Left colon (tissue), 2 donors: ENCODE data around the gene ARHGAP35. TPM values are rescaled to one million over a fixed set of nuclear protein-coding genes. Genes with fewer than 3 reads are reported as not detected.

Experiments used
- ATAC-seq: fragments of 200-7000 bp; cut with Tn5 transposase; one replicate; pipeline ENCODE4 v1.9.1; 2020; ENCODE audit warnings: mild to moderate bottlenecking, moderate library complexity
- DNase-seq, 2 donors: peaks; one replicate each; pipeline ENCODE4 v3.0.0-alpha.2; 2020
- intact Hi-C, 2 donors: fragments of 100-400 bp; cut with DNase I in 1 of 2; cut with micrococcal nuclease in 1 of 2; formaldehyde crosslinking; loops; one replicate each; pipeline versions ENCODE4 v1.11.2 to v1.14.0; 2022; cut with DNase I, micrococcal nuclease
- total RNA-seq, 2 donors: library from RNA; stranded (reverse); fragmentation: NEBNext Ultra II Directional; extraction: Animal tissue kit (Norgen Biotek cat#: 25700); gene quantifications; one replicate each; pipeline ENCODE4 v1.2.1, GENCODE V29; 2021
- donor health status: DM: no; HTN: no; CAD: no.
- donor health status: DM: yes; HTN: yes; CAD: no.

The ARHGAP35 gene
- total RNA-seq, 2 donors from 2014 or later, result 65.8 to 73.1 TPM

DNA sequence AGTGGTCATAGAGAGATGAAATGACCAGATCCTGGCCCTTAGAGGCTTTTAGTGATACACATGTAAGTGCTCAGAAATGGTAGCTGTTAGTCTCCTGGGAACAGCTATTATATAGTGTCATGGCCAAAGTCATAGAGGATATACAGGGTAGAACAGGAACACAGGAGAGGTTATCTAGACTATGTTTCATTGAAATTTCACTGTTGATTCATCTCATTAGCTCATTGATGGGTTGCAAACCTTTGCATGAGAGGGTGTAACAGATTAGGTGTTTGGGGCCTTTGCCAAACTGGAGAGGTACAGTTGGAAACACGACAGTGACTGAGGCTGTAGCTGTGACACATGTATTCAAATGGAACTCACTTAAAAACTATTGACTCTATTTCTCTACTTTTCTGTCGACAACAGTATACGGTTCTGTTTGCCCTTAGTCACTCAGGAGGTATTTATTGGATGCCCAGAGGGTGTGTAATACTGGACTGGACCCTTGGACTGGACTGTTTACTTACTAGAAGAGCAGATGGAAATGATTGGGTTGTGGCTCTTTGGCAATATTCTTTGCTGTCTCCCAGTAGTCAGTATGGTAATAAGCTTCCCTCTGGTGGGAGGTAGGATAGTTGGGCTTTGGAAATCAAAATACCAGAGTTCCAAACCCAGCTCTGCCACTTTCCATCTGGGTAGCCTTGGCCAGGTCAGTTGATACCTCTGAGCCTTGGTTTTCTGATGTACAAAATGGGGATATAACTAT lies 29.8 kb downstream of the ARHGAP35 start:
- intact Hi-C loops, result no loop called here
- ATAC-seq (peak; percentile 94), DNase-seq (peak in 1 of 2 donors; percentile 33)

- DNase-seq (no peak), ATAC-seq (no peak)
- intact Hi-C loops, result no loop called here
Measured at GRCh38 chr19:46892252-46893179, 31.7 kb downstream of the ARHGAP35 start.

- DNase-seq (no peak), ATAC-seq (no peak)
- intact Hi-C loops, result no loop called here
Measured at GRCh38 chr19:46896076-46896794, 35.4 kb downstream of the ARHGAP35 start.

- ATAC-seq (peak; percentile 30), DNase-seq (no peak)
- intact Hi-C loops, result no loop called here
Measured at GRCh38 chr19:46898731-46899130, 37.9 kb downstream of the ARHGAP35 start.

DNA sequence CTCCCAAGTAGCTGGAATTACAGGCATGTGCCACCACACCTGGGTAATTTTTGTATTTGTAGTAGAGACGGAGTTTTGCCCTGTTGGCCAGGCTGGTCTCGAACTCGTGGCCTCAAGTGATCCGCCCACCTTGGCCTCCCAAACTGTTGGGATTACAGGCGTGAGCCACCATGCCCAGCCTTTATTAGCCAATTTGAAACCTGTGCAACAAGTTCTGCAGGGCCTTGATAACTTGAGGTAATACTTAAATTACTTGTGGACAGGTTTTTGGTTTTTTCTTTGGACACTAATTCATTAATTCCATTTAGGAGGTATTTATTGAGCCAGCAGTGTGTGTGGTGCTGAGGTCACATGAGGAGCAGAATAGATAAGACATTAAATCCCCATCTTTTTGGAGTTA lies 39.5 kb downstream of the ARHGAP35 start:
- DNase-seq (no peak), ATAC-seq (no peak)
- intact Hi-C loops, result no loop called here

DNA sequence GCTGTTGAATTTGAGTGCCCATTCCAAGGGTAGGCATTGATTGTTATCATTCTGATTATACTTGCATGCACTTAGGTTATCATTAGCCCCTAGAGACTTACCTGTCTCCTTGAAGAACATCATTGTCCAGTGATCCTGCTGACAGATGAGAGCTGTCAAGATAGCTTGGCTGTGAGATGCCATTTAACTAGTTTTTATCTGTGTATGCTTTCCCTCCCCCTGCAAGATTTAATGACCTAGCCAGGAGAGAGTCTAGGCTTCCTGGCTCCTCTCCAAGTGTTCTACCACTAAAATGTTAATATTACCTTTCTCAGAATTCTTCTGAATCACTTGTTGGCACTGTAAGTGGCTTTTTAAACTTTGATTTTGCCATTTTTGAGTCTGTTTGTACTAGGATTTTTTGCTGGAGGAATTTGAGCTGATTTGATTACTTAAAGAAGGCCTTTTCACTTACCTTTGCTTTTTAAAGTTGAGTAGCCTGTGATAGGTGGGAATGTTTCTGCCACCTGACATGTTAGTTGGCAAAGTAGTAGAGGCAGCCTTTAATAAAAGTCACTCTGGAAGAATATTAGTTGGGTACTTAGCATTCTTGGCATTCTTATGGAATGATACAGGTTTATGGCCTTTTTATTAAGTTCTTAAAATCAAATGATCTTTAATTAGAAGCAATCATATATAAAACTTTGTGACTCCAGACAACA lies 41.1 kb downstream of the ARHGAP35 start:
- intact Hi-C loops, result no loop called here
- DNase-seq (no peak), ATAC-seq (peak; percentile 16)

- intact Hi-C loops, result no loop called here
- ATAC-seq (peak; percentile 30), DNase-seq (no peak)
Measured at GRCh38 chr19:46902402-46902766, 41.6 kb downstream of the ARHGAP35 start.

DNA sequence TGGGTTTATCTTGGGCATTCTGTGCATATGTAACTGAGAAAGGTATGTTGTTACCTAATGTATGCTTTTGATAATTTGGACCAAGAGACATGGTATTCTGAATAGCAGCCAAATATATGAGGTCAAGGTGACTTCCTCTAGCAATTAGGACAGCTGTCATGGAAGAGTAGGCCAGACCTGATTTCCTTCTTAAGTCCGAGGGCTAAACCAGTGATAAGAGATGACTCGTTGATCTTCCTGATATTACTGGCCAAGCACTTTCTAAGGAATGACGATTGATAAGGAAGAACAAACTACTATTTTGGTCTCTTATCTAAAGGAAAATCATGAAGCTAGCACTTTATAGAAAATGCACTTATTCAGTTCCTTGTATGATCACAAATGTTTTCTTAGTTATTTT lies 42.7 kb downstream of the ARHGAP35 start:
- peak; percentile 57 for ATAC-seq
- intact Hi-C loops, result no loop called here
- DNase-seq, result no peak

DNA sequence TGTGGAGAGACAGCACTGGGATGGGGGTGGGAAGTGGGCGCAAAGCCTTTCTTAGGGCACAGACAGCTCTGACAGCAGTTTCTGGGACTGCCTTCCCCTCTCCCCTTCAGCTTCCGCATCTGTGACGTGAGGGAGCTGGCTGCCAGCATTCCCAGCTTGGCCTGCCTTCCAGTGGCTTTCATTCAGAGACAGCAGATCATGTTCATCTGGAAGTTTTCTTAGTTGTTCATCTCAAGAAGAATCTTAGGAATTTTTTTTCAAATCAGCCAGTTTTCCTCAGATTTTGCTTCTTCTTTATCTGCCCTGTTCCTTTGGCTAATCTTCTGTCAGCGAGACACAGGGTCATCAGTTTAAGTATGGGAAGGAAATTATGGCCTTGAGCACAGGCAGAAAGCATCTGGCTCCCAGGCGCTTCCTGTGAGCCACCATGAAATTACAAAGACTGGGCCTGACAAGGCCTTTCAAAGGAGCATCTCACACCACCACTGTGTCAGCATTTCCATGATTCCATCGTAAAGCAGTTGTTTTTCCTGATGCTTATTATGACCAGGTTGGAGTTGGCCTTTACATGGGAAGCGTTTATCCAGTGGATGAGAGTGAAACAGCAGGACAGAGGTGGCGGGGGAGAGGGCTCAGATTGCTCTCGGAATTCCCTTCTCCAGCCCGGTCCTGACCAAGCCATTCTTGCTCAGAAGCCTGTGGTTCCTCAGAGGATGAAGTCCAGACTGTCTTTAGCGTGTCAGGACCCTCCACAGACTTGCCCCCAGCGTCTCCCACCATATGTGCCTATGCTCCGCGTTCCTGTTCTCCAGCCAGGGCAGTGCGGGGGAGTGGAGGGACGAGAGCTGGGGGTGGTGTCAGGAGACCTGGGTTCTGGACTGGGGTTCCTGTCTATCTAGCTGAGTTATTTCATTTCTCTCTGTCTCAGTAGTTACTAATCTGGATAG lies 43.6 kb downstream of the ARHGAP35 start:
- ATAC-seq (no peak), DNase-seq (no peak)
- intact Hi-C loops, result no loop called here

- ATAC-seq (no peak), DNase-seq (no peak)
- intact Hi-C loops, result no loop called here
Measured at GRCh38 chr19:46906221-46906620, 45.4 kb downstream of the ARHGAP35 start.

DNA sequence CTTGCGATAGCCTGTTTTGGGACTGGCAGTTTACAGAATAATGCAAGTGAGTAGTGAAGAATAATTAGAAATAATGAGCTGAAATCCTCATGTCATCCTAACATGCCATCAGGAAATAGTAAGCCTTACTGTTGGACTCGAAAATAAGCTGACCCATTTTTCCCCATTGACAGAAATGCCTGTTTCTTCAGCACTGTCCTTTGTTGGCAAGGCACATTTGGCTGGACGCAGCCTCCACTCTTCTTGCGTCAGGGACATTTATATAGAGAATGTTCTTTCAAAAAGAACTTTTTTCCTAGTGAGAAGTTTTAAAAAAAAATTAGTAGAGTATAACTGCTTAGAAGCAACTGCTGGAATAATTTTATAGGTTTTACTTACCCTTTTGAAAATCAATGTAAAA lies 47.1 kb downstream of the ARHGAP35 start:
- intact Hi-C loops, result no loop called here
- ATAC-seq (no peak), DNase-seq (no peak)

- ATAC-seq (no peak), DNase-seq (no peak)
- intact Hi-C loops, result no loop called here
Measured at GRCh38 chr19:46909356-46909755, 48.6 kb downstream of the ARHGAP35 start.

Other genes with a start within 250 kb of the ARHGAP35 start
- gene PTGIR, start 235.9 kb upstream of the ARHGAP35 start, total RNA-seq, result 1 to 10 TPM in 1 of 2 donors, under 1 TPM in 1; 0.58 to 1.6 TPM
- not detected for gene GNG8, start 224.8 kb upstream of the ARHGAP35 start, total RNA-seq
- 1 to 10 TPM; 1.1 to 7.8 TPM for gene DACT3, start 199.8 kb upstream of the ARHGAP35 start, total RNA-seq
- 10 to 100 TPM; 62.5 to 64.4 TPM for gene PRKD2, start 143.9 kb upstream of the ARHGAP35 start, total RNA-seq
- 10 to 100 TPM; 10.2 to 10.8 TPM for gene FKRP, start 114.9 kb upstream of the ARHGAP35 start, total RNA-seq
- gene STRN4, start 114.5 kb upstream of the ARHGAP35 start, total RNA-seq, result 10 to 100 TPM; 69.2 to 74.9 TPM
- gene SLC1A5, start 72.4 kb upstream of the ARHGAP35 start, total RNA-seq, result 100 to 1,000 TPM in 1 of 2 donors, 10 to 100 TPM in 1; 88.5 to 145 TPM
- 100 to 1,000 TPM; 123 to 138 TPM for gene AP2S1, start 10.2 kb upstream of the ARHGAP35 start, total RNA-seq
- gene NPAS1, start 158.8 kb downstream of the ARHGAP35 start, total RNA-seq, result 1 to 10 TPM in 1 of 2 donors, under 1 TPM in 1; 0.37 to 1.6 TPM
- 10 to 100 TPM; 27.6 to 33.1 TPM for gene TMEM160, start 187.6 kb downstream of the ARHGAP35 start, total RNA-seq